ENCODE data around the gene MAD1L1.
"Not testable (repeated sequence)": the region's sequence is repeated elsewhere in the genome, so short reads cannot be mapped to it uniquely, and the experiment has no call there.

Gene MAD1L1

GRCh38 chr7:2165610-2166594 lies 66.8 kb downstream of the MAD1L1 start:
- DNase-seq (ENCODE audit: low read depth) = no peak
- no peak overlapping the region for H3K4me3 ChIP-seq (ENCODE audit: low read length)
- TF ChIP-seq, protein P1, sequence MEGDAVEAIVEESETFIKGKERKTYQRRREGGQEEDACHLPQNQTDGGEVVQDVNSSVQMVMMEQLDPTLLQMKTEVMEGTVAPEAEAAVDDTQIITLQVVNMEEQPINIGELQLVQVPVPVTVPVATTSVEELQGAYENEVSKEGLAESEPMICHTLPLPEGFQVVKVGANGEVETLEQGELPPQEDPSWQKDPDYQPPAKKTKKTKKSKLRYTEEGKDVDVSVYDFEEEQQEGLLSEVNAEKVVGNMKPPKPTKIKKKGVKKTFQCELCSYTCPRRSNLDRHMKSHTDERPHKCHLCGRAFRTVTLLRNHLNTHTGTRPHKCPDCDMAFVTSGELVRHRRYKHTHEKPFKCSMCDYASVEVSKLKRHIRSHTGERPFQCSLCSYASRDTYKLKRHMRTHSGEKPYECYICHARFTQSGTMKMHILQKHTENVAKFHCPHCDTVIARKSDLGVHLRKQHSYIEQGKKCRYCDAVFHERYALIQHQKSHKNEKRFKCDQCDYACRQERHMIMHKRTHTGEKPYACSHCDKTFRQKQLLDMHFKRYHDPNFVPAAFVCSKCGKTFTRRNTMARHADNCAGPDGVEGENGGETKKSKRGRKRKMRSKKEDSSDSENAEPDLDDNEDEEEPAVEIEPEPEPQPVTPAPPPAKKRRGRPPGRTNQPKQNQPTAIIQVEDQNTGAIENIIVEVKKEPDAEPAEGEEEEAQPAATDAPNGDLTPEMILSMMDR (conservative IDR thresholded peaks at IDR 0.05; ENCODE audit: low read length) = no peak

- DNase-seq (ENCODE audit: low read depth) = no peak
- H3K4me3 ChIP-seq (ENCODE audit: low read length) = no peak overlapping the region
- TF ChIP-seq, protein P1 (conservative IDR thresholded peaks at IDR 0.05; ENCODE audit: low read length) = no peak
These were observed 67.5 kb downstream of the MAD1L1 start for GRCh38 chr7:2165239-2165609.

- no peak overlapping the region for H3K4me3 ChIP-seq (ENCODE audit: low read length)
- no peak for DNase-seq (ENCODE audit: low read depth)
- TF ChIP-seq, protein P1 (conservative IDR thresholded peaks at IDR 0.05; ENCODE audit: low read length) = no peak
These were observed 68.1 kb downstream of the MAD1L1 start for GRCh38 chr7:2164646-2165045.

GRCh38 chr7:2163600-2164555 lies 68.9 kb downstream of the MAD1L1 start:
- TF ChIP-seq, protein P1 (conservative IDR thresholded peaks at IDR 0.05; ENCODE audit: low read length) = no peak
- no peak for DNase-seq (ENCODE audit: low read depth)
- H3K4me3 ChIP-seq (ENCODE audit: low read length) = no peak overlapping the region

DNA sequence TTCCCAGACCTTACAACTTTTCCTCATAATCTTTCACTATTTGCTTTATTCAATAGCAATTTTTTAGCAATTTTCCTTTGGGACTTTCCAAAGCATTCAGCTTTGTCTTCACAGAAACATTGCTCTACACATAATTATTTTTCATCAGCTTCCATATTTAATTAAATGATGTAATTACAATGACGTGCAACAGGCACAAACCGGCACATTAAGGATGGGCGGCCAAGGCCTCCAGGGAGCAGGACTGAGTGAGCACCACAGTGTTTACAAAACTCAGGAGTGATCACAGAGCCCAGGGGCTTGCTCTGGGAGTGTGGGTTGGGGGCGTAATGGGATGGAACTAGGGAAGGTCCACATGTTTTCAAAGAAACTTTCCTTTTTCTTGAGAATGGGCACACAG lies 69.8 kb downstream of the MAD1L1 start:
- DNase-seq (ENCODE audit: low read depth) = peak; percentile 9
- H3K4me3 ChIP-seq (ENCODE audit: low read length) = no peak overlapping the region
- TF ChIP-seq, protein P1 (conservative IDR thresholded peaks at IDR 0.05; ENCODE audit: low read length) = no peak

DNA sequence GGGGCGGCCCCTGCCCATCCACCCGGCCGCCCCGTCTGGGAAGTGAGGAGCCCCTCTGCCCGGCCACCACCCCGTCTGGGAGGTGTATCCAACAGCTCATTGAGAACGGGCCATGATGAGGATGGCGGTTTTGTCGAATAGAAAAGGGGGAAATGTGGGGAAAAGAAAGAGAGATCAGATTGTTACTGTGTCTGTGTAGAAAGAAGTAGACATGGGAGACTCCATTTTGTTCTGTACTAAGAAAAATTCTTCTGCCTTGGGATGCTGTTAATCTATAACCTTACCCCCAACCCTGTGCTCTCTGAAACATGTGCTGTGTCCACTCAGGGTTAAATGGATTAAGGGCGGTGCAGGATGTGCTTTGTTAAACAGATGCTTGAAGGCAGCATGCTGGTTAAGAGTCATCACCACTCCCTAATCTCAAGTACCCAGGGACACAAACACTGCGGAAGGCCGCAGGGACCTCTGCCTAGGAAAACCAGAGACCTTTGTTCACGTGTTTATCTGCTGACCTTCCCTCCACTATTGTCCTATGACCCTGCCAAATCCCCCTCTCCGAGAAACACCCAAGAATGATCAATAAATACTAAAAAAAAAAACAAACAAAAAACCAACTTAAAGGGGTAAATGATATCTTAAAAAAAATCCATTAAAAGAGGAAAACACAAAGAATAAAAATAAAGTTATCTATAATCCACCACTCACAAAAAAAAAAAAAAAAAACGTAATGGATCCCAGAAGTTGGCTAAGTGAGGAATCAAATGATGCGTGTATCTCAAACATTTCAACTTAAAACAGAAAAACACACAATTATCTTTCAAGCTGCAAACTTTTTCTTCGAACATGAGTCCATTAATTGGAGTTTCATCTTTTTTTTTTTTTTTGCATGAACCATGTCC lies 70.5 kb downstream of the MAD1L1 start:
- DNase-seq (ENCODE audit: low read depth) = not testable (repeated sequence)

More for the DNA sequence above, 70.5 kb downstream of the MAD1L1 start:
- H3K4me3 ChIP-seq (ENCODE audit: low read length) = not testable (repeated sequence)
